ENCODE results near the gene OPCML.

OPCML gene

DNA sequence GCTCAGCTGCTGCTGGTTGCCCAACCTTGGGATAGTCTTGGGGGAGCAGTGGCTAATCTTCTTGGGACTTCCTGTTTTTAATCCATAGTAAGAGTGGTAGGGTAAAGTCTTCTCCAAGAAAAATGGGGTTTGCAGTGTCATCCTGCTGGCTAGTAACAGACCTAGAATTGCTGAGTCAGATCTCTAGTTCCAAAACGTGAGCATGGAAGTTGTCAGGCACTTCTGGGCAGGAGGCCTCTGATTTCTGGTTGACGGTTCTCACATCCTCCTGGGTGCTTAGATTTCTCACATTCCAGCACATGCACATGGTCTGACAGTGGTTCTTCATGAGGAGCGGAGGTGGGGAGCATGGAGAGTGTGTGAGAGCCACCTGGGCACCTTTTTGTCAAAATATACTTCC lies 410.0 kb downstream of the OPCML start:
- Histone ChIP-seq H3K27me3 (ENCODE audit: insufficient read depth, low read length) (no peaks in the 10 kb centered on the region), H3K27ac (ENCODE audit: low read depth, low read length, poor library complexity, severe bottlenecking) (no peak overlapping the region), H3K9me2 (ENCODE audit: low read depth, low read length) (no peaks in the 10 kb centered on the region), H3K79me2 (ENCODE audit: insufficient read depth, low read length) (no peaks in the 10 kb centered on the region), H3K4me2 (ENCODE audit: low read length) (no peak overlapping the region), H3K36me3 (ENCODE audit: insufficient read depth, low read length) (no peaks in the 10 kb centered on the region), H3F3A (ENCODE audit: insufficient read depth, low read length) (no peaks in the 10 kb centered on the region), H2AFZ (ENCODE audit: low read length) (no peak overlapping the region), H3K9me3 (ENCODE audit: low read length) (no peaks in the 10 kb centered on the region), H4K20me1 (ENCODE audit: insufficient read depth, low read length) (no peaks in the 10 kb centered on the region), H3K4me1 (ENCODE audit: insufficient read depth, low read length, severe bottlenecking) (no peaks in the 10 kb centered on the region), H3K4me3 (ENCODE audit: low read depth, low read length, poor library complexity, severe bottlenecking) (no peak overlapping the region), H3K9ac (ENCODE audit: low read length) (no peak overlapping the region)
- TF ChIP-seq EZH2 (IDR thresholded peaks at IDR 0.05; ENCODE audit: borderline replicate concordance, low read length) (no peak), CTCF (IDR thresholded peaks at IDR 0.05; ENCODE audit: low read length) (no peak)

GRCh38 chr11:133118563-133119268 lies 413.6 kb downstream of the OPCML start:
- no peak overlapping the region for H3K4me2 ChIP-seq (ENCODE audit: low read length)
- H3K27me3 ChIP-seq (ENCODE audit: insufficient read depth, low read length), result no peaks in the 10 kb centered on the region
- H3K4me1 ChIP-seq (ENCODE audit: insufficient read depth, low read length, severe bottlenecking), result no peaks in the 10 kb centered on the region
- no peak overlapping the region for H2AFZ ChIP-seq (ENCODE audit: low read length)
- no peak overlapping the region for H3K27ac ChIP-seq (ENCODE audit: low read depth, low read length, poor library complexity, severe bottlenecking)
- H3K36me3 ChIP-seq (ENCODE audit: insufficient read depth, low read length), result no peaks in the 10 kb centered on the region
- TF ChIP-seq CTCF (IDR thresholded peaks at IDR 0.05; ENCODE audit: low read length), result no peak
- no peak for TF ChIP-seq EZH2 (IDR thresholded peaks at IDR 0.05; ENCODE audit: borderline replicate concordance, low read length)
- no peaks in the 10 kb centered on the region for H3F3A ChIP-seq (ENCODE audit: insufficient read depth, low read length)
- H3K9me2 ChIP-seq (ENCODE audit: low read depth, low read length), result no peaks in the 10 kb centered on the region
- H3K9ac ChIP-seq (ENCODE audit: low read length), result no peak overlapping the region
- H3K4me3 ChIP-seq (ENCODE audit: low read depth, low read length, poor library complexity, severe bottlenecking), result no peak overlapping the region
- H4K20me1 ChIP-seq (ENCODE audit: insufficient read depth, low read length), result no peaks in the 10 kb centered on the region
- H3K79me2 ChIP-seq (ENCODE audit: insufficient read depth, low read length), result no peaks in the 10 kb centered on the region
- no peaks in the 10 kb centered on the region for H3K9me3 ChIP-seq (ENCODE audit: low read length)

- Histone ChIP-seq H3K4me3 (ENCODE audit: low read depth, low read length, poor library complexity, severe bottlenecking) (no peak overlapping the region), H3K9me3 (ENCODE audit: low read length) (no peaks in the 10 kb centered on the region), H3K9me2 (ENCODE audit: low read depth, low read length) (no peaks in the 10 kb centered on the region), H3K27ac (ENCODE audit: low read depth, low read length, poor library complexity, severe bottlenecking) (no peak overlapping the region), H3K4me1 (ENCODE audit: insufficient read depth, low read length, severe bottlenecking) (no peaks in the 10 kb centered on the region), H2AFZ (ENCODE audit: low read length) (no peak overlapping the region), H3K36me3 (ENCODE audit: insufficient read depth, low read length) (no peaks in the 10 kb centered on the region), H3F3A (ENCODE audit: insufficient read depth, low read length) (no peaks in the 10 kb centered on the region), H3K27me3 (ENCODE audit: insufficient read depth, low read length) (no peaks in the 10 kb centered on the region), H3K79me2 (ENCODE audit: insufficient read depth, low read length) (no peaks in the 10 kb centered on the region), H3K9ac (ENCODE audit: low read length) (no peak overlapping the region), H4K20me1 (ENCODE audit: insufficient read depth, low read length) (no peaks in the 10 kb centered on the region), H3K4me2 (ENCODE audit: low read length) (no peak overlapping the region)
- TF ChIP-seq EZH2 (IDR thresholded peaks at IDR 0.05; ENCODE audit: borderline replicate concordance, low read length) (no peak), CTCF (IDR thresholded peaks at IDR 0.05; ENCODE audit: low read length) (no peak)
Observed at GRCh38 chr11:133115099-133115498, 417.2 kb downstream of the OPCML start.

Data from OCI-LY1 (cell line).